GM21390 (cell line): Measurements from ENCODE around the gene CTH.
"Not testable (repeated sequence)": the region's sequence is repeated elsewhere in the genome, so short reads cannot be mapped to it uniquely, and the experiment has no call there.

ENCODE experiments used
- ATAC-seq: cut with Tn5 transposase; IDR thresholded peaks from one replicate; pipeline ENCODE4 v1.9.1; 2021; ENCODE audit not compliant: unreplicated experiment

The CTH gene

GRCh38 chr1:70410604-70411359 lies at the start of gene CTH:
Gene CTH, plus strand, starts transcription at chr1:70411268. Its CDS starts 148 bp downstream, at chr1:70411416.
- peak; percentile 97 for ATAC-seq

- ATAC-seq: no peak
Measured at GRCh38 chr1:70361727-70362398, 49.2 kb upstream of the CTH start.

GRCh38 chr1:70364439-70364838 lies 46.6 kb upstream of the CTH start:
- no peak for ATAC-seq

GRCh38 chr1:70366425-70366952 lies 44.6 kb upstream of the CTH start:
- ATAC-seq: not testable (repeated sequence)

GRCh38 chr1:70366997-70367396 lies 44.1 kb upstream of the CTH start:
- ATAC-seq: not testable (repeated sequence)

GRCh38 chr1:70367397-70367796 lies 43.7 kb upstream of the CTH start:
- ATAC-seq: not testable (repeated sequence)

GRCh38 chr1:70371586-70371985 lies 39.5 kb upstream of the CTH start:
- ATAC-seq: not testable (repeated sequence)

- ATAC-seq: no peak
Measured at GRCh38 chr1:70372426-70372825, 38.6 kb upstream of the CTH start.

GRCh38 chr1:70373580-70373979 lies 37.5 kb upstream of the CTH start:
- not testable (repeated sequence) for ATAC-seq

- no peak for ATAC-seq
Measured at GRCh38 chr1:70376196-70376595, 34.9 kb upstream of the CTH start.

GRCh38 chr1:70382682-70383081 lies 28.4 kb upstream of the CTH start:
- peak; percentile 83 for ATAC-seq

- no peak for ATAC-seq
Measured at GRCh38 chr1:70383483-70383882, 27.6 kb upstream of the CTH start.

- ATAC-seq: no peak
Measured at GRCh38 chr1:70384542-70384941, 26.5 kb upstream of the CTH start.

GRCh38 chr1:70385477-70385876 lies 25.6 kb upstream of the CTH start:
- no peak for ATAC-seq

- ATAC-seq: no peak
Measured at GRCh38 chr1:70386121-70386520, 24.9 kb upstream of the CTH start.

- no peak for ATAC-seq
Measured at GRCh38 chr1:70387507-70387906, 23.6 kb upstream of the CTH start.

- no peak for ATAC-seq
Measured at GRCh38 chr1:70392626-70393025, 18.4 kb upstream of the CTH start.

GRCh38 chr1:70396607-70397006 lies 14.5 kb upstream of the CTH start:
- ATAC-seq: no peak

- no peak for ATAC-seq
Measured at GRCh38 chr1:70397013-70397412, 14.1 kb upstream of the CTH start.

- ATAC-seq: no peak
Measured at GRCh38 chr1:70400335-70400734, 10.7 kb upstream of the CTH start.

GRCh38 chr1:70401974-70402373 lies 9.1 kb upstream of the CTH start:
- no peak for ATAC-seq

GRCh38 chr1:70403759-70404158 lies 7.3 kb upstream of the CTH start:
- ATAC-seq: no peak
